Measurements from ENCODE around the gene ATG4B. TPM values are rescaled to one million over a fixed set of nuclear protein-coding genes. Genes with fewer than 3 reads are reported as not detected.
A peak's percentile ranks its signal among the peaks of the same experiment; 100 is the strongest.

ATG4B gene
- total RNA-seq, 1 experiment from 2014 or later: 133 TPM

- Mint-ChIP-seq H3K9me3 (peaks cover 3% of the 10 kb centered on the region), H3K4me1 (peaks cover 27% of the 10 kb centered on the region), H3K36me3 (peaks cover 5% of the 10 kb centered on the region), H3K4me3 (peak overlapping the region; percentile 67), H3K27me3 (ENCODE audit: low read depth) (no peaks in the 10 kb centered on the region), H3K27ac (peak overlapping the region; percentile 80)
- TF ChIP-seq ZNF232 (CRISPR knock-in tag; IDR thresholded peaks at IDR 0.05) (no peak), STAT6 (CRISPR knock-in tag; conservative IDR thresholded peaks at IDR 0.05; ENCODE audit: low read depth) (no peak), ATF3 (CRISPR knock-in tag; conservative IDR thresholded peaks at IDR 0.05) (no peak), MXD4 (CRISPR knock-in tag; IDR thresholded peaks at IDR 0.05; ENCODE audit: borderline replicate concordance) (no peak), ZSCAN18 (CRISPR knock-in tag; IDR thresholded peaks at IDR 0.05) (no peak), ATF1 (CRISPR knock-in tag; IDR thresholded peaks at IDR 0.05) (no peak), USF2 (CRISPR knock-in tag; IDR thresholded peaks at IDR 0.05) (no peak), PRRX2 (CRISPR knock-in tag; IDR thresholded peaks at IDR 0.05) (no peak), NR1H2 (CRISPR knock-in tag; IDR thresholded peaks at IDR 0.05) (no peak), NFYB (CRISPR knock-in tag; conservative IDR thresholded peaks at IDR 0.05; ENCODE audit: low read depth) (no peak), CREB1 (CRISPR knock-in tag; IDR thresholded peaks at IDR 0.05) (no peak), HMGXB4 (CRISPR knock-in tag; IDR thresholded peaks at IDR 0.05) (no peak), GABPB1 (CRISPR knock-in tag; IDR thresholded peaks at IDR 0.05) (no peak), FOXP1 (CRISPR knock-in tag; IDR thresholded peaks at IDR 0.05; ENCODE audit: borderline replicate concordance) (no peak), MYBL2 (CRISPR knock-in tag; IDR thresholded peaks at IDR 0.05) (no peak)
- TF ChIP-seq, protein P1, sequence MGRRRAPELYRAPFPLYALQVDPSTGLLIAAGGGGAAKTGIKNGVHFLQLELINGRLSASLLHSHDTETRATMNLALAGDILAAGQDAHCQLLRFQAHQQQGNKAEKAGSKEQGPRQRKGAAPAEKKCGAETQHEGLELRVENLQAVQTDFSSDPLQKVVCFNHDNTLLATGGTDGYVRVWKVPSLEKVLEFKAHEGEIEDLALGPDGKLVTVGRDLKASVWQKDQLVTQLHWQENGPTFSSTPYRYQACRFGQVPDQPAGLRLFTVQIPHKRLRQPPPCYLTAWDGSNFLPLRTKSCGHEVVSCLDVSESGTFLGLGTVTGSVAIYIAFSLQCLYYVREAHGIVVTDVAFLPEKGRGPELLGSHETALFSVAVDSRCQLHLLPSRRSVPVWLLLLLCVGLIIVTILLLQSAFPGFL (CRISPR knock-in tag; IDR thresholded peaks at IDR 0.05; ENCODE audit: borderline replicate concordance): no peak
- TF ChIP-seq, protein P2, sequence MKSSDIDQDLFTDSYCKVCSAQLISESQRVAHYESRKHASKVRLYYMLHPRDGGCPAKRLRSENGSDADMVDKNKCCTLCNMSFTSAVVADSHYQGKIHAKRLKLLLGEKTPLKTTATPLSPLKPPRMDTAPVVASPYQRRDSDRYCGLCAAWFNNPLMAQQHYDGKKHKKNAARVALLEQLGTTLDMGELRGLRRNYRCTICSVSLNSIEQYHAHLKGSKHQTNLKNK (CRISPR knock-in tag; IDR thresholded peaks at IDR 0.05): no peak
- TF ChIP-seq, protein P3, sequence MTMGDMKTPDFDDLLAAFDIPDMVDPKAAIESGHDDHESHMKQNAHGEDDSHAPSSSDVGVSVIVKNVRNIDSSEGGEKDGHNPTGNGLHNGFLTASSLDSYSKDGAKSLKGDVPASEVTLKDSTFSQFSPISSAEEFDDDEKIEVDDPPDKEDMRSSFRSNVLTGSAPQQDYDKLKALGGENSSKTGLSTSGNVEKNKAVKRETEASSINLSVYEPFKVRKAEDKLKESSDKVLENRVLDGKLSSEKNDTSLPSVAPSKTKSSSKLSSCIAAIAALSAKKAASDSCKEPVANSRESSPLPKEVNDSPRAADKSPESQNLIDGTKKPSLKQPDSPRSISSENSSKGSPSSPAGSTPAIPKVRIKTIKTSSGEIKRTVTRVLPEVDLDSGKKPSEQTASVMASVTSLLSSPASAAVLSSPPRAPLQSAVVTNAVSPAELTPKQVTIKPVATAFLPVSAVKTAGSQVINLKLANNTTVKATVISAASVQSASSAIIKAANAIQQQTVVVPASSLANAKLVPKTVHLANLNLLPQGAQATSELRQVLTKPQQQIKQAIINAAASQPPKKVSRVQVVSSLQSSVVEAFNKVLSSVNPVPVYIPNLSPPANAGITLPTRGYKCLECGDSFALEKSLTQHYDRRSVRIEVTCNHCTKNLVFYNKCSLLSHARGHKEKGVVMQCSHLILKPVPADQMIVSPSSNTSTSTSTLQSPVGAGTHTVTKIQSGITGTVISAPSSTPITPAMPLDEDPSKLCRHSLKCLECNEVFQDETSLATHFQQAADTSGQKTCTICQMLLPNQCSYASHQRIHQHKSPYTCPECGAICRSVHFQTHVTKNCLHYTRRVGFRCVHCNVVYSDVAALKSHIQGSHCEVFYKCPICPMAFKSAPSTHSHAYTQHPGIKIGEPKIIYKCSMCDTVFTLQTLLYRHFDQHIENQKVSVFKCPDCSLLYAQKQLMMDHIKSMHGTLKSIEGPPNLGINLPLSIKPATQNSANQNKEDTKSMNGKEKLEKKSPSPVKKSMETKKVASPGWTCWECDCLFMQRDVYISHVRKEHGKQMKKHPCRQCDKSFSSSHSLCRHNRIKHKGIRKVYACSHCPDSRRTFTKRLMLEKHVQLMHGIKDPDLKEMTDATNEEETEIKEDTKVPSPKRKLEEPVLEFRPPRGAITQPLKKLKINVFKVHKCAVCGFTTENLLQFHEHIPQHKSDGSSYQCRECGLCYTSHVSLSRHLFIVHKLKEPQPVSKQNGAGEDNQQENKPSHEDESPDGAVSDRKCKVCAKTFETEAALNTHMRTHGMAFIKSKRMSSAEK (CRISPR knock-in tag; IDR thresholded peaks at IDR 0.05; ENCODE audit: borderline replicate concordance): no peak
- POLR2A ChIA-PET: no interaction called here
- CTCF ChIA-PET: no interaction called here
- peak; percentile 27; the same call in 1 of the 2 replicates for ATAC-seq
- peak; percentile 32 for DNase-seq (ENCODE audit: low spot score)
Observed at GRCh38 chr2:241616168-241617125, 21.0 kb upstream of the ATG4B start.
